Fibroblast of the aortic adventitia (primary cell): Measurements from ENCODE around the gene OXCT1. TPM values are rescaled to one million over a fixed set of nuclear protein-coding genes. Genes with fewer than 3 reads are reported as not detected.

Experiments used
- DNase-seq: peaks from one replicate; pipeline ENCODE4 v3.0.0-alpha.2; 2010; ENCODE audit warnings: low read depth
- H3K4me3 ChIP-seq: 2 replicates; pipeline ENCODE4 v1.5.1; 2011; ENCODE audit warnings: low read depth, mild to moderate bottlenecking, control low read depth, low read length, moderate library complexity
- total RNA-seq: library from RNA; depleted of rRNA; stranded (reverse); fragments of >200 nt; gene quantifications from 2 replicates; pipeline ENCODE4 v1.2.3, GENCODE V29; 2012; ENCODE audit warnings: low replicate concordance
- TF ChIP-seq, protein P1 (sequence below): IDR thresholded peaks from 2 replicates; pipeline ENCODE4 v1.5.1; 2011; ENCODE audit warnings: mild to moderate bottlenecking, low read length, control low read depth, inconsistent platforms; ENCODE audit not compliant: insufficient read depth

The OXCT1 gene
- total RNA-seq, 1 donor = 36.4 TPM

DNA sequence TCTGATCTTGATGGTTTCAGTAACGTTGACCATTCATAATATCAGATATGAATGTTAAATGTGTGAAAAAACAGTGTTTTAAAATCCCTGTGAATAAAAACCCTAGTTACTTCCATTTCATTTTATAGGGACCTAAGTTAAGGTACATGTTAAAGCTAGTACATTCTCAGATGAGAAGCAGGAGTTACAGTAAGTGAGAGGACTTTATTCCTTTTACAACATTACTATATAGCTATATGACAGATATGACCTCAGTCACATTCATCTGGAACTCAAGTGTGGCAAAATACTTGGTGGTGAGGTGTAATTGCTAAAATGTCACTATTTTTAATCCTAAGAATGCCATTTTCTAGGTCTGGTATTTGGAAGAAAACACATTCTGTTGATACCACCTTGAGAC, 96.4 kb downstream of the OXCT1 start:
- no peak for DNase-seq
- H3K4me3 ChIP-seq = no peak overlapping the region
- TF ChIP-seq, protein P1, sequence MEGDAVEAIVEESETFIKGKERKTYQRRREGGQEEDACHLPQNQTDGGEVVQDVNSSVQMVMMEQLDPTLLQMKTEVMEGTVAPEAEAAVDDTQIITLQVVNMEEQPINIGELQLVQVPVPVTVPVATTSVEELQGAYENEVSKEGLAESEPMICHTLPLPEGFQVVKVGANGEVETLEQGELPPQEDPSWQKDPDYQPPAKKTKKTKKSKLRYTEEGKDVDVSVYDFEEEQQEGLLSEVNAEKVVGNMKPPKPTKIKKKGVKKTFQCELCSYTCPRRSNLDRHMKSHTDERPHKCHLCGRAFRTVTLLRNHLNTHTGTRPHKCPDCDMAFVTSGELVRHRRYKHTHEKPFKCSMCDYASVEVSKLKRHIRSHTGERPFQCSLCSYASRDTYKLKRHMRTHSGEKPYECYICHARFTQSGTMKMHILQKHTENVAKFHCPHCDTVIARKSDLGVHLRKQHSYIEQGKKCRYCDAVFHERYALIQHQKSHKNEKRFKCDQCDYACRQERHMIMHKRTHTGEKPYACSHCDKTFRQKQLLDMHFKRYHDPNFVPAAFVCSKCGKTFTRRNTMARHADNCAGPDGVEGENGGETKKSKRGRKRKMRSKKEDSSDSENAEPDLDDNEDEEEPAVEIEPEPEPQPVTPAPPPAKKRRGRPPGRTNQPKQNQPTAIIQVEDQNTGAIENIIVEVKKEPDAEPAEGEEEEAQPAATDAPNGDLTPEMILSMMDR = no peak

DNA sequence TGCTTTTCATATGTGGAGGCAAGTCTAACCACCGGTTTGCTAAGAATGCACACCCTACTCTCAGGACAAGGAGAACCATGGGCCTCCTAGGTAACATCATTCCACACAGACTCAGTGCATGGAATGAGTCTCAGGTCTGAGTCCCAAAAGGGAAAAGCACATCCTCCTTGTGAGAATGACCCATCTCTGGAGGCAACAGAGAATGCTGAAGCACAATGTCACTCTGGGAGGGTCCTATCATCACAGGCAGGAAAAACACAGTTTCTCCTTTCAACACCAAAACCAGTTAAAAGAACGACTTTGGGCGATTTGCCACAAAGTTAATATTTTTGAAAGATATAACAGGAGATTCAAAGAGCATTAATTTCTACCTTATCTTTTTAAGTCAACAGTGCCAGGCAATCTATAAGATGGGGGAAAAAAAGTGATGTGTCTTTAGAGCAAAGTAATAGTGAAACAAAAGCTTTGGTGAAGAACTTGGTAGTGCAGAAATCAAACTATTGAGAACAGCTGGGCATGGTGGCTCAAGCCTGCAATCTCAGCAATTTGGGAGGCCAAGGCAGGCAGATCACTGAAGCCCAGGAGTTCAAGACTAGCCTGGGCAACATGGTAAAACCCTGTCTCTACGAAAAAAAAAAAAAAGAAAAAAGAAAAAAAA, 97.3 kb downstream of the OXCT1 start:
- no peak overlapping the region for H3K4me3 ChIP-seq
- no peak for DNase-seq
- TF ChIP-seq, protein P1 = no peak

DNA sequence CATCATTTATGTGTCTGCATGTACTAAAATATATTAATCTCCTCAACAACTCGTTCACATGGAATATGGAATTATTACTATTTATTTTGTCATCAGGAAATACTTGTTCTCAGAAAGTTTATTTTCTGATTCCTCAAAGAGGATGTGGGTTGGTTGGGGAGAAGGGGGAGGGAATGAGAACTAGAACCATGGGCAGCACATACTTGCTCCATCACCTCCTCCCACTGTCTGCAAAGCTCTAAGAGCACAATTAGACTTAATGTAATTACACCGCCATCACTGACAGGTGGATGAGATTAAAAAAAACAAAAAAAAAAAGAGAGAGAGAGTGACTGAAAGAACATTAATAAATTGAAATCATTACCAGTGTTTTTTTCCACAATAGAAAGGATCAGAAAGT, 98.2 kb downstream of the OXCT1 start:
- DNase-seq = no peak
- TF ChIP-seq, protein P1 = no peak
- H3K4me3 ChIP-seq = no peak overlapping the region

GRCh38 chr5:41770799-41771198, 99.4 kb downstream of the OXCT1 start:
- no peak overlapping the region for H3K4me3 ChIP-seq
- no peak for DNase-seq
- TF ChIP-seq, protein P1 = no peak

DNA sequence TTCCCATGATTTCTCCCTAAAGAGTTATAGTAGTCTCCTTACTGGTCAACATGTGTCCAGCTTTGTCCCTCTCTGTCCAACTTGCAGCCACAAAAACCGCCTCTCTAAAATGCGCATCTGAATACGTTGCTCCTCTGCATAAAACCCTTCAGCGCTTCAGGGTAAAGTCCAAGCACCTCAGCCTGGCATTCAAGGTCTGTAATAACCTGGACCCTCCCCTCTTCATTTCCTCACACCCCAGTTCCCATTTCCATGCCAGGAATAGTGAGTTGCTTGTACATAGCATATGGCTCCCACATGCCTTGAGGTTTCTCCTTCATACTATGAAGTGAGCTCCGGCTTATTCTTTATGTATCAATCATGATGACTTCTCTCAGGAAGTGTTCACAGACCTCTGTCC, 101.5 kb downstream of the OXCT1 start:
- TF ChIP-seq, protein P1 = no peak
- DNase-seq = no peak
- no peak overlapping the region for H3K4me3 ChIP-seq

- TF ChIP-seq, protein P1 = no peak
- no peak for DNase-seq
These were observed 105.6 kb downstream of the OXCT1 start for GRCh38 chr5:41764650-41765049.

GRCh38 chr5:41763574-41763973, 106.7 kb downstream of the OXCT1 start:
- no peak for DNase-seq
- no peak overlapping the region for H3K4me3 ChIP-seq
- TF ChIP-seq, protein P1 = no peak

More at GRCh38 chr5:41764650-41765049, 105.6 kb downstream of the OXCT1 start:
- no peak overlapping the region for H3K4me3 ChIP-seq
